Muscle of arm (tissue), 12 donors: ENCODE results near the gene FAHD1. TPM values are rescaled to one million over a fixed set of nuclear protein-coding genes. Genes with fewer than 3 reads are reported as not detected.

Source experiments
- DNase-seq: peaks from one replicate; pipeline ENCODE4 v3.0.0-alpha.2; 2013
- polyA plus RNA-seq, 12 donors: library from polyadenylated mRNA; unstranded; fragments of 120-200 nt; gene quantifications; one replicate each; pipeline ENCODE4 v1.2.1, GENCODE V29; 2013; ENCODE audit not compliant: insufficient read length in 12 of 12

The FAHD1 gene
- polyA plus RNA-seq, 12 donors: 13.6 to 24.4 (median 18.0) TPM; not detected in 1

DNA sequence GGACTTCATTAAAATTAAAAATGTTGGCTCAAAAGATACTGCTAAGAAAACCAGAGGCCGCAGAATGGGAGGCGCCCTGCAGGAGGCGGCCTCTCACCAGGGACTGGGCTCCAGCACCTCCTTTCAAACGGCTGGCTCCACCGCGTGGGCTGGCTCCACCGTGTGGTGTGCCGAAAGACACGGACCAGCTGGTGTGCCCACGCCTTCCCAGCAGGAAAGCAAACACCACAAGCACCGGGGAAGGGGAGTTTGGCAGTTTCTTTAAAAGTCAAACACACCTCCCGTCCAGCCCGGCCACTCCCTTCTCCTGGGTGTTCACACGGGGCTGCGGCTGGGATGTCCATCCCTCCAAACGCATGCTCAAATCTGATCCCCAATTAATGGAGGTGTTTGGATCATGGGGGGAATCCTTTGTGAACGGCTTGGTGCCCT lies 14.3 kb upstream of the FAHD1 start:
- DNase-seq: no peak

DNA sequence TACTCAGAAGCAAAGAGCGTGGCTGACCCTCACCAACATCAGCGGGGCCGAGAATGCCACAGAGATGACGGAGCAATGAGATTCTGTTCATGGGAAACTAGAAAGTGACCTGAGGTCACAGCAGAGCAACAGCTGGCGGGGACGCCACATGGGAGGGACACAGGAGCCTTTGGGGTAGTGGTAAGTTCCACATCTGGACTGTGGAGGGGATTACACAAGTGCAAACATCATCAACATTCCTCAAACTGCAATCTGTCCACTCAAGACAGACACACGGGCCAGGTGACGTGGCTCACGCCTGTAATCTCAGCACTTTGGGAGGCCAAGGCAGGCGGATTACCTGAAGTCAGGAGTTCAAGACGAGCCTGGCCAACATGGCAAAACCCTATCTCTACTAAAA lies 11.5 kb upstream of the FAHD1 start:
- DNase-seq: no peak

DNA sequence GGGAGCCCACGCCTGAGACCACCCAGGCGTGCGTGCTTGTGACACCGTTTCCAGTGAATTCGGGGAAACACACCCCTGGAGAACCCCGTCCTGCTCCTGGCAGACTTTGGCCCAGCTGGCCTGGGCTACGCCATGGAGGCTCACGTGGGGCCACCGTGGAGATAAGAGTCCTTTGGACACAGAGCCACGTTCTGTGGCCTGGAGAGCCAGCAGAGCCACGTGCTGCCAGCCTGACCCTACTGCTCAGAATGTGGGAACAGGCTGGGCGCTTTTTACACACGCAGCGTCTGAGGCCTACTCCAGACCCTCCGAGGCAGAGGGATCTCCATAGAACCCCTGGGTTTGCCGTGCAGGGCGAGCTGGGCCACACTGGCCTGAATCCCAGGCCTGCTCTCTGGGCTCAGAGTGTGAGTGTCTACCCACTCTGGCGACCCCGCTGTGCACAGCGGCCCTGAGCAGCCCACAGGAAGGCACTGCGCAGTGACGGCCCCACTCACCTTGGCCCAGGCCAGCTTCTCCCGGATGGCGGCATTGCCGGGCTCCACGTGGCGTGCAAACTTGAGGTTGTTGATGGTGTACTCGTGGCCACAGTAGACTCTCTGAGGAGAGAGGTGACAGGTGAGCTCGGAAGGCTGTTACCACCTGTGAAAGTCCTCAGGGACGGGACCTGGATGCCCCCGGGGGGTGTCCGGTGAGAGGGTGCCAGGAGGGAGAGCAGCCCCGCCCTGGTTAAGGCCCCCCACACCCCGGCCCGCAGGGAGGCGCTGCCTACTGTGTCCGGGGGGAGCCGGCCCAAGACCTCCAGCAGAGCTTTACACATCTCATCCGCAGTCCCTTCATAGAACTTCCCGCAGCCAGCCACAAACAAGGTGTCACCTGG lies 10.4 kb upstream of the FAHD1 start:
- DNase-seq: no peak

DNA sequence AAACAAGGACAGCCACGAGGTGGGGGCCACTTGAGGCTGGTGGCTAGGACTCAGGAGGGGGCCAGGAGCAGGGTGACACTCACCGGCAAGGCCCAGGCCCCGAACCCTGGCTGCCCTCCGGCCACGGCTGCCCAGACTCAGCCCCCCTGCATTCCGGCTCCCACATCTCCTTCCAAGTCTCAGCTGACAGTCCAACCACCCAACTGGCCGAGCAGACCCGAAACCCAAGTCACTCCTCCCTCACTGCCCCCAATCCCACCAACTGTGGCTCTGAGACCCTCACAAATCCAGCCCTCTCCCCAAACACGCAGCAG lies 9.8 kb upstream of the FAHD1 start:
- no peak for DNase-seq

DNA sequence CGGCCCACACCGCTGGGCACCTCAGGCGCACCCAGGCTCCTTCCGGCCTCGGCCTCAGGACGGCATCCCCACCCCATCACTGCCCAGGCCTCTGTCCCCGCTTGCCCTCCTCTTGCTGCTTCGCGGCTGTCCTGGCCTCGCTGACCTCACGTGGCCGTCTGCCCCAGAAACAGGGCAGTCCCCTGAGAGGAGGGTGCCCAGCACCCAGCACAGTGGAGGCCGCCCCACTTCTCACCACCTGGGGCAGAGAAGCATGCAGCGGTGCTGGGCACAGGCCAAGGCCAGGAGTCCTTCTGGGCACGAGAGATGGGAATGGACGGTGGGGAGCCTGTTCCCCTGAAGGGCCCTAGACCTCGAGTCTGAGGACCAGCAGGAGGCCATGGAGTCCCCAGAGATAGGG lies 9.3 kb upstream of the FAHD1 start:
- DNase-seq: no peak

DNA sequence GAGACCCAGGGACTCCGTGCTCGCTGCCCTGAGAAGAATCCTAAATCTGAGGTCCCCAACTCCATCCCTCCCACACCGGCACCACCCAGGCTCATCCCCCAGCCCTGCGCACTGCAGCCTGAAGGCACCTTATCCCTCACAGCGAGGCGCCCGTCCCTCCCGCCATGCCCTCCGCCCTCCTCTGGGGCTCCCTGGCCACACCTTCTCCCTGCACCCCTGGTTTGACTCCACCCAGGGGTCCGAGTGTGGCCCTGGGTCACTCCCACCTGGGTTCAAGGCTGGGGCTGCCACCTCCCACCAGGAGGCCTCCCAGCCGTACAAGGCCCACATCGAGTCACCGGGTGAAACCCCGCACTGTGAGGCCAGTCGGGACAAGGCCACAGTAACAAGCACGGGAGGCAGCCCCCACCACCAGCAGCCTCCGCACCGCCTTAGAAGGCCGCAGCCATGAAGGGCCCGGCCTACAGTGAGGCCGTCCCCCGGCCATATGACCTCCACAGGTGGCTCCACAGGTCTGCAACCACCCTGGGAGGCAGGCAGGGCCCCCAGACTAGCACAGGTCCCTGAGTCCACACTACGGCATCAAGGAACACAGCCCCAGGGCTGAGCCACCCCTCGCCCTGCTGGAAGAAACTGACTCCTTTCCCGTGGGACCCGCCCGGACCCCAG lies 8.7 kb upstream of the FAHD1 start:
- DNase-seq: no peak

DNA sequence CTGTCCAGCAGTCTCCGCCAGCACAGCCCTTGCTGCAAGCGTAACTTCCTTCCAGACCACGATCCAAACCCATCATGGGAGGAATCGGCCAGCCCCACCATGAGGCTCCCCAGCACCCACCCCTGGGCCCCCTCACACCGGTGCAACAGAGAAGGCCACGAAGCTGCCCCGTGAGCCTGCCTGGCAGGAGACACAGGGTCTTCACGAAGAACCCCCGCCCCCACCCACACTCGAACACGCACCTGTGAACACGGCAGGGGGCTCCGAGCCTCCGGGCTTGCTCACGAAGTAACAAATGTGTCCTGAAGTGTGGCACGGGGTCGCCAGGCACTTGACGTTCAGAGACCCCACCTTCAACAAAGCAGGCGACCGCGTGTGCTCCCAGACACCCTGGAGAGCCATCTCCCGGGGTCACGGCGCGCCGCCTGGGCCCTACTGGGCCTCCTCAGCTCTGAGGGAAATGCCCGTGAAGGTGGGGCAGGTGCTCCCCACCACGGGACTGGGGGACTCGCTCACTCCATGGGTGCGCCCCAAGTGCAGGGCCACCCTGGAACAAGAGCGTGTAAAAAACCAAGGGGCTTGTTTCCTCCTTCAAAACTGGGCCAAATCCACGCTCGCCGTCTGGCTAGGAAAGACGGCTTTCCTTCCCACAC lies 8.0 kb upstream of the FAHD1 start:
- DNase-seq: no peak

DNA sequence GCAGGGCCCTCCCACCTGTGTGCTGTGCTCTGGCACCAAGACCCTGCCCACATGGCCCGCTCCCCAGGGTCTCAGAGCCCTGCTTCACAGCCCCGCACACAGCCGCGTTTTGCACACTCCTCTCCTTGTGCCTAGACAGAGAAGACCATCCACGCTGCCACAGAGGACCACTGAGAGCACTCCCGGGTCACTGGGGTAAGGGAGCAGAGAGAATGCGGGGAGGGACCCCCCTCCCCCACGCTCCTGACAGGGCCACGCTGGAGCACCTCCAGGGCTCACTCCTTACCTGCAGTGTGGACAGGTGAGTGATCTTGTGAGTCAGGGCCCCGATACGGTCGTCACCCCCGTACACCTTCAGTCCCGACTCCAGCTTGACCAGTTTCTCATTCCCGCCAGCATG lies 7.4 kb upstream of the FAHD1 start:
- no peak for DNase-seq

DNA sequence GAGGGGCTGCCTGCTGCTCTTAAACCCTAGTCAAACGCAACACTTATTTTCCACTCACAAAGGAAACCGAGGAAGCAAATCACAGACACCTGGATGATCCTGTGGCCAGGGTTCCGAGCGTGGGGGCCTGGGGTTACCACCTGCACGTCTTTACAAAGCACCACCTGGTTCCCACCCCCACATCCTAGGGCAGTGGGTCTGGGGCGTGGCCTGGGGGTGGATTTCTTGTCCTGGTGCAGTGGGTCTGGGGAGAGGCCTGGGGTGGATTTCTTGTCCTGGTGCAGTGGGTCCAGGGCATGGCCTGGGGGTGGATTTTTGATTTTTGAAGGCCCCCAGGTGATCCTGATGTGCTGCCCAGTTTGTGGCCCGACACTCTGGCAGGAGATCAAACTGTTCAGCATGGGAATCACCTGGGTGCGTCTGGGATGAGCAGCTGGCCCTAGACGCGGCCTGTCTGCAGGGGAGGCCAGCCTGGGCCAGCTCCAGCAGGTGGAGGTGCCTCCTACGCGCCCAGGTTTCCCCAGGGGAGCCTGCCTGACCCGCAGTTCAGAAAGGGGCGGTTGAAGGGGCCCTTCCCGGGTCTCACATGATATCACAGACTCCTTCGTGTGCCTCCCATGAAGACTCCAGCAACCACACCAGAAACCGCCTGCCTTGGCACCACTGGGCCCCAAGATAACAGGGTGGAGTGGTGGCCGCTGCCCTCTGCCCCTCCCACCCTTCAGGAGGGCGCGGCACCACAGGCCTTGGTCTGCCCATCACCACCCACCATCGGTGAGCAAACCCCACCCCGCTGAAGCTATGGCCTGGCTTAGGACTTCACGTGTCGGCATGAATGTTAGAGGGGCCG lies 6.7 kb upstream of the FAHD1 start:
- no peak for DNase-seq

DNA sequence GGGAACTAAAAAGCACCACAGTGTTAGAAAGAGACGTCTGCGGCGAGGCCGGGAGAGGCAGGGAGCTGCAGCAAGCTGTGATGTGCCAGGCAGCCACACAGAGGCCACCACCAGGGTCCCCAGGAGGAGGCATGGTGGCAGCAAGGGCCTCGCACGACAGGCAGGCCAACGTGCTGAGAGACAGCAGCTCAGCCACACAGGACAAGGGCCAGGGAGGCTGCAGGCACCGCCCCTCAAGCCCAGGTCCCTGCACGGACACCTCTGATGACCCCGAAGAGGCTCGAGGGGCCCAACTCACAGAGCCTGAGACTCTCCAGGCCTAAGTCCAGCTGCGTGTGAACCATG lies 6.1 kb upstream of the FAHD1 start:
- no peak for DNase-seq

DNA sequence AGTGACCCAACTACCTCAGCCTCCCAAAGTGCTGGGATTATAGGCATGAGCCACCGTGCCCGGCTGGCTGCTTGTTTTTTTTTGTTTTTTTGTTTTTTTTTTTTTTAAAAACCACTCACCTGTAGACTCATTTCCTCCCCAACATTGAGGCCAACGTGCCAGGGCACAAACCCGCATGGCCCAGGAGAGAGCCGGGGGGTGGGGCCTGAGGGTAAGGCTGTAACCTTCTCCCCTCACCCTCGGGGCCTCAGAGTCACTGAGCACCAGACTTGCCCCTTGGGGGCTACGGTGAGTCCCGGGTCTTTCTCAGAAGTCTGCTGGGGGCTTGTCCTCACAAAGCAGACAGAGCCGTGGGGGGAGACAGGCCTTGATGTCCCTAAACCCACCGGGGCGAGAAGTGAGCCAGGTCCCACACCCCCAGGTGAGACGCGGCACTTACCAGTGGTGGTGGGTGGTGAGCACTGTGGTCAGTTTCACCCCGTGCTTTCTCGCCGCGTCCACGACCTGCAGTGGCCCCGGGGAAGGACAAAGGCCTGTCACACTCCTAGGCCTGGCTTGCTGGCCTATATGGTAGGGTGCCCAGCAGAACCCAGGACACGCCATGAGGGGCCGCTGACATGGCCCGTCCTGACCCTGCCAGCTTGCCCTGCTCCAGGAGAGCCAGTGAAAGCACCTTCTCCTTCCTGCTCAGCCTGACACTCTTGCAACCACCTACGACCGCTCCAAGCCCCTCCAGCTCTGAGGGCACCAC lies 5.0 kb upstream of the FAHD1 start:
- DNase-seq: no peak

DNA sequence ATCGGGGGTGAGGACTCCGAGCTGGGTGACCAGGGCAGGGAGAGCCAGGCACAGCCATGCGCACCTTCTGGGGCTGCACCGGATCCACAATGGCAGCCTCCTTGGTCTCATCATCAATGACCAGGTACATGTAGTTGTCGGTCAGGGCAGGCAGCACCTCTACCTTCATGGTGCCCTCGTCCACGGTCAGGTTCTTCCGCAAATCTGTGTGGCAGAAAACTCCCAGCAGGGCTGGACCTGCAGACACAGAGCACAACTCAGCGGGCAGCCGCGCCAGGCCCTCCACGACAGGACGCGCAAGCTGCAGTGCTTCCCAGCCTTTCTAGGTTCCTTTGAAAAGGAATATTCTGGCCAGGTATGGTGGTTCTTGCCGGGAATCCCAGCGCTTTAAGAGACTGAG lies 4.2 kb upstream of the FAHD1 start:
- DNase-seq: no peak

DNA sequence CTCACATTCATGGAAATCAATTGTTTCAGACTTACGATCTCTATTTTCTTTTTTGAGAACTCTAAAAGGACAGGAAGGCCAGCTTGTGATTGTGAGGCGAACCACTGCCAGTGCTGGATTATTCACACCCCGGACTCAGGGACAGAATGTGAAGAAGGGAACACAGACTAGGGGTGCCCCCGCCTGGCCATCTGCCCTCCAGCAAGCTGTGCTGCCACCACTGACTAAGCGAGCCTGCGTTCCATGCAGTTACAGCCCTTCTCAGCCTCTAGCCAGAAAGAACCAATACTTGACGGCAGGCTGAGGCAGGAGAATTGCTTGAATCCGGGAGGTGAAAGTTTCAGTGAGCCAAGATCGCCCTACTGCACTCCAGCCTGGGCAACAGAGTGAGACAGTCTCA lies 3.2 kb upstream of the FAHD1 start:
- DNase-seq: no peak

DNA sequence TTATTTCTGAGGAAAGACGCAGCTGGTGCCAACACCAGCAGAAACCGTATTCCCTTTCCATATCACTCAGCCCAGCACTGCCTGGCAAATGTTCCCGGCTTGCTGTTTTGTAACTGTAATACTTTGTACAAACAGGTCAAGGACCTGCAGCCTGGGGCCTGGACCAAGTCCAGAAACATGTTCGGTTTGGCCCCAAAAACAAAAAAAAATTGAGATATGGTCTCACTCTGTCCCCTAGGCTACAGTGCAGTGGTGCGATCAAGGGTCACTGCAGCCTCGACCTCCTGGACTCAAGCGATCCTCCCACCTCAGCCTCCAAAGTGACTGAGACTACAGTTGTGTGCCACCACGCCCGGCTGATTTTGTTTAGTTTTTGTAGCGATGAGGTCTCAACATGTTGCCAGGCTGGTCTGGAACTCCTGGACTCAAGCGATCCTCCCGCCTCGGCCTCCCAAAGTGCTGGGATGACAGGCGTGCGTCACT lies 1.6 kb upstream of the FAHD1 start:
- DNase-seq: no peak

DNA sequence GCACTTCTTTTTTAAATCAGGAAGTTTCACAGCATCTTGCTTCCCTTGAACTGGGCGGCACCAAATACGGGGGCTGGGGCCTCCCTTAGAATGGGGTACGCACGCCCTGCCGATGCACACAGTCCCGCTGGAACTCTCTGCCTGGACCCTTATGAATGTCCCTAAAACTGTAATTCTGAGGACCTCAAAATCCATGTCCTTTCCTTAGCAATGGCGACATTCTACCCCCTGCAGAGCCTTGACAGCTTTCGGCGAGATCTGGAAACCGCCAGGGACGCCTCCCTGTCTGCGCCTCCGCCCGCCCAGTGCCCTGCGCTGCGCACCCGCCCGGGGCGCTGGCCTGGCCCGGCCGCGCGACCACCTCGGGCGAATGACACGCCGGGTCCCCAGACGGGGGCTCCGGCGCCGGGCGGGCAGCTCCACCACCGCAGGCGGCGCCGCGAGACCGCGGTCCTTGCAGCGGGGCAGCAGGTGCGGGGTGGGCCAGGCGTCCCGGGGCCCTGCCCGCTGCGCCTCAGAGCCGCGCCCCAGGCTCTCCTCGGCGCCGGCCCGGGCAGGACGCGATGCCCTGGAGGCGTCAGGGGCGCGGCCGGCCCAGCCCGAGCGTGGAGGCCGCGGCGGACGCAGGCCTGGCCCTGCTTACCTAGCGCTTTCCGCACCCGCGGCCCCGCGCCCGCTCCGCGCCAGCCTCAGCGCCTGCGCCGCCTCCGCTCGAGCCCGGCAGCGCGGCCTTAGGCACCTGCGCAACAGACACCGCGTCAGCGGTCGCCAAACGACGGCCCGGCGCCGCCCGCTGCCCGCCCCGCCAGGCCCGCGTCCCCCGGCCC lies 929 bp upstream of the FAHD1 start:
- peak; percentile 18 for DNase-seq

DNA sequence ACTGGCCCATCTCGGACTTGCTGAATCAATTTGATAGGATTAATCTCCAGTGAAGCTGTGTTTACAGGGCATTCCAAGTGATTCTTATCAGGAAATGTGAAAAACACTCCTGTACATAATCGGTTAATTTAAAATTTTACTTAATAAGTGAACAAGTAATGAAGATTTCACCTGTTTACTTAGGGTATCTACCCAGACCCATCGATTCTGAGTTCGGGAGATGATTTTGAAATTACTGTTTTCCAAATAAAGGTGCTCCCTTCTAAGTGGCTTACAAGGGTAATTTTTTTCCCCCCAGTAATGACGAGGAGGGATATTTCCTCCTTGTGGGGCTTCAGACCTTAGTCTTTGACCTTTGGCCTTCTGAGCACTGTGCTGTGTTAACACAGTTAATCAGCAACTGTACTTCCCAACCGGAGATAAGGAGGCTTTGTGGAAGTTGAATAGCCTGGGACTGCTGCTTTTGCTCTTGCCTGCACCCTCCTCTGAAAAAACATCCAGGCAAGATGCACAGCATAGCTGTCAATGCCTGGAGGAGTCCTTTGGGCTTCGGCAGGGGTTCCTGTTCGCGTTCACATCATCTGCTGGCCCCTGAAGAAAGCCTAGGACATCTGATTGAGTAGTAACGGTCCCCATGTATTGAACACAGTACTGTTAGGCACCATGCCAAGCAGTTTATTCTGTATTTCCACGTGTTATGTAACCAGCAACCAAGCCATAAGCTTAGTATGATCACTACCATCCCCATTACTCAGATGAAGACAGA lies 1.8 kb downstream of the FAHD1 start:
- DNase-seq: no peak

DNA sequence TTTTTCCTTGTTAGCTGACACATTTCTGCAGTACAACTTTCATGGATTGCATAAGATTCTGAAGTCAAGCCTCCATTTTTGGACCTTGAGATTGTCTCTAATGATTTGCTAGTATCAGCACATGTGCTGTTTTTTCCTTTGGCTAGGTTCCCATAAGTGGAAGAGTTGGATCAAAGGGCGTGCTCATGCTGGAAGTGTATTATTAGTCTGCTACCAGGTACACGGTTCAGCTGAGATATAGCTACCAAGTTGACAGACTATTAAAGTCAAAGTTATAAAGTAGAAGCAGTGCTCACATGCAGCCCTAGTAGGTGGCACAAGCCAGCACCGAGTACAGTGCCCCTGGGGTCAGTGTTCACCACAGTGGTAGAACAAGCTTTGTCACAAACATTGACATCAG lies 3.2 kb downstream of the FAHD1 start:
- no peak for DNase-seq

DNA sequence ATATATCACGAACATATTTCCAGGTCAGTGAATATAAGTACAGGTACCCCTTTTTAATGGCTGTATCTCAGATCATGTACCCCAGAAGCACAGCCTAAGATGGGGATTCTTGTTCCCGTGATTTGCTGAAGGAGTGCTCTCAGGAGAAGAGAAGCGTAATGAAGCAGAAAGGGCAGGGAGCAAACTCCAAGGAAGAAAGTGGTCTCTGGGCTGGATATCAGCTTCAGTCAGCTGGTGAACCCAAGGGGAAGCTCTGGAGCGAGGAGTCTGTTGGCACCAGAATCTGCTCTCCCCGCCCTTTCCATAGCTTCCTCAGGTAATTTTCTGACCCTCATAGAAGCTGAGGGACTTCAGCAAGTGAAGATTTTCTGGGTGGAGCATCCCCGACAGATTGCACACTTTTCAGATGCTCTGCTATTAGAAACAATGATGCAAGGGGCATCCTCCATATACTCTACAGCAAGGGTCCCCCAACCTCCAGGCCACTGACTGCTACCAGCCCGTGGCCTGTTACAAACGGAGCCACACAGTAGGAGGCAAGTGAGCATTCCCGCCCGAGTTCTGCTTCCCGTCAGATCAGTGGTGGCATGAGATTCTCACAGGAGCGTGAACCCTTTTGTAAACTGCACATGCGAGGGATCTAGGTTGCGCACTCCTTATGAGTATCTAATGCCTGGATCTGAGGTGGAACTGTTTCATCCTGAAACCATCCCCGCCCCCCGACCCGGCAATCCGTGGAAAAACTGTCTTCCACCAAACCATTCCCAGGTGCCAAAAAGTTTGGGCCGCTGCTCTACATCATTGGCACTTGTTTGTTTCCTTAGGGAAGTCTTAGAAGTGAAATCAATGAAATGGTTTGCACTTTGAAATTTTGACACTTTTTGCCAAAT lies 4.4 kb downstream of the FAHD1 start:
- no peak for DNase-seq
